ENCODE data around the gene LRRC59. TPM values are rescaled to one million over a fixed set of nuclear protein-coding genes. Genes with fewer than 3 reads are reported as not detected.

Gene LRRC59
- 240 to 258 TPM (median 249 TPM) in 5 replicates for total RNA-seq (2022; extraction: Qiagen RNA extraction)

GRCh38 chr17:50397111-50397918, at the start of gene LRRC59:
Gene LRRC59, minus strand, starts transcription at chr17:50397523. Its CDS starts 206 bp downstream, at chr17:50397317.

GRCh38 chr17:50425682-50426471, 28.6 kb upstream of the LRRC59 start, which contains the start of gene ACSF2:
Gene ACSF2, plus strand, starts transcription at chr17:50426218. Its CDS starts 44 bp downstream, at chr17:50426262.

GRCh38 chr17:50372758-50373556, 24.4 kb downstream of the LRRC59 start, which contains the start of the genes EME1 and MRPL27:
Gene EME1, plus strand, starts transcription at chr17:50373229. Its CDS starts 1,980 bp downstream, at chr17:50375209.
Gene MRPL27, minus strand, starts transcription at chr17:50373184. Its CDS starts 14 bp downstream, at chr17:50373170.

GRCh38 chr17:50345432-50346312, 51.7 kb downstream of the LRRC59 start, which contains the start of gene XYLT2:
Gene XYLT2, plus strand, starts transcription at chr17:50346126. Its CDS starts 15 bp downstream, at chr17:50346141.

Other genes starting within 250 kb of the LRRC59 start
- 36.3 to 58.1 TPM (median 55.9 TPM) in 5 replicates for gene PPP1R9B, start 246.8 kb downstream of the LRRC59 start, total RNA-seq (2022; extraction: Qiagen RNA extraction)
- 0.54 to 2.3 TPM (median 1.2 TPM) in 5 replicates for gene SGCA, start 231.5 kb downstream of the LRRC59 start, total RNA-seq (2022; extraction: Qiagen RNA extraction)
- 5.8 to 11.3 TPM (median 9.0 TPM) in 5 replicates for gene COL1A1, start 195.9 kb downstream of the LRRC59 start, total RNA-seq (2022; extraction: Qiagen RNA extraction)
- gene TMEM92, start 123.1 kb downstream of the LRRC59 start, total RNA-seq (2022; extraction: Qiagen RNA extraction) = 14.9 to 17.9 TPM (median 16.1 TPM) in 5 replicates
- gene XYLT2, start 51.4 kb downstream of the LRRC59 start, total RNA-seq (2022; extraction: Qiagen RNA extraction) = 15.9 to 25.4 TPM (median 23.4 TPM) in 5 replicates
- 118 to 156 TPM (median 127 TPM) in 5 replicates for gene MRPL27, start 24.3 kb downstream of the LRRC59 start, total RNA-seq (2022; extraction: Qiagen RNA extraction)
- gene EME1, start 24.3 kb downstream of the LRRC59 start, total RNA-seq (2022; extraction: Qiagen RNA extraction) = 13.3 to 14.6 TPM (median 14.3 TPM) in 5 replicates
- 11.7 to 17.2 TPM (median 12.4 TPM) in 5 replicates for gene ACSF2, start 28.7 kb upstream of the LRRC59 start, total RNA-seq (2022; extraction: Qiagen RNA extraction)
- gene CHAD, start 71.4 kb upstream of the LRRC59 start, total RNA-seq (2022; extraction: Qiagen RNA extraction) = not detected in 5 replicates
- gene RSAD1, start 81.3 kb upstream of the LRRC59 start, total RNA-seq (2022; extraction: Qiagen RNA extraction) = 22.7 to 31.6 TPM (median 31.1 TPM) in 5 replicates
- 0.38 to 0.61 TPM (median 0.54 TPM) in 5 replicates for gene MYCBPAP, start 110.9 kb upstream of the LRRC59 start, total RNA-seq (2022; extraction: Qiagen RNA extraction)
- gene EPN3, start 135.2 kb upstream of the LRRC59 start, total RNA-seq (2022; extraction: Qiagen RNA extraction) = 0.14 to 0.34 TPM (median 0.18 TPM) in 5 replicates
- gene SPATA20, start 149.7 kb upstream of the LRRC59 start, total RNA-seq (2022; extraction: Qiagen RNA extraction) = 58.5 to 82.5 TPM (median 77.0 TPM) in 5 replicates
- 2.7 to 4.9 TPM (median 4.6 TPM) in 5 replicates for gene CACNA1G, start 163.2 kb upstream of the LRRC59 start, total RNA-seq (2022; extraction: Qiagen RNA extraction)
- 91.0 to 164 TPM (median 132 TPM) in 5 replicates for gene ABCC3, start 237.4 kb upstream of the LRRC59 start, total RNA-seq (2022; extraction: Qiagen RNA extraction)

Measured in A549 treated with dexamethasone at 1 μM for 4 hours (cell line).